HEK293T (cell line): Measurements from ENCODE around the gene KCNH1.

Source experiments
- ARNT ChIP-seq: fragments of 450-650 bp; IDR thresholded peaks from 2 replicates; pipeline ENCODE4 v1.6.1; 2017; ENCODE audit warnings: mild to moderate bottlenecking
- BHLHE40 ChIP-seq: fragments of 450-650 bp; IDR thresholded peaks from 2 replicates; pipeline ENCODE4 v1.6.1; 2016; ENCODE audit warnings: mild to moderate bottlenecking, moderate library complexity, borderline replicate concordance
- CTBP1 ChIP-seq: fragments of 450-650 bp; IDR thresholded peaks from 2 replicates; pipeline ENCODE4 v1.6.1; 2016; ENCODE audit warnings: borderline replicate concordance
- FOXA1 ChIP-seq: fragments of 450-650 bp; IDR thresholded peaks from 2 replicates; pipeline ENCODE4 v1.6.1; 2016; ENCODE audit warnings: mild to moderate bottlenecking
- FOXK2 ChIP-seq: fragments of 450-650 bp; IDR thresholded peaks from 2 replicates; pipeline ENCODE4 v1.6.1; 2016; ENCODE audit warnings: mild to moderate bottlenecking
- FOXM1 ChIP-seq: fragments of 450-650 bp; IDR thresholded peaks from 2 replicates; pipeline ENCODE4 v1.6.1; 2017; ENCODE audit warnings: mild to moderate bottlenecking, borderline replicate concordance
- HDGF ChIP-seq: fragments of 450-650 bp; IDR thresholded peaks from 2 replicates; pipeline ENCODE4 v1.6.1; 2017; ENCODE audit warnings: antibody characterized with exemption, borderline replicate concordance
- LEF1 ChIP-seq: fragments of 450-650 bp; IDR thresholded peaks from 2 replicates; pipeline ENCODE4 v1.6.1; 2017; ENCODE audit warnings: mild to moderate bottlenecking, borderline replicate concordance
- NFRKB ChIP-seq: fragments of 450-650 bp; IDR thresholded peaks from 2 replicates; pipeline ENCODE4 v1.6.1; 2016; ENCODE audit warnings: mild to moderate bottlenecking, moderate library complexity
- PKNOX1 ChIP-seq: fragments of 450-650 bp; IDR thresholded peaks from 2 replicates; pipeline ENCODE4 v1.6.1; 2016
- SP1 ChIP-seq: fragments of 450-650 bp; IDR thresholded peaks from 2 replicates; pipeline ENCODE4 v1.6.1; 2017
- TARDBP ChIP-seq: fragments of 450-650 bp; IDR thresholded peaks from 2 replicates; pipeline ENCODE4 v1.6.1; 2016
- ZNF384 ChIP-seq: fragments of 450-650 bp; IDR thresholded peaks from 2 replicates; pipeline ENCODE4 v1.6.1; 2016

- TF ChIP-seq SP1 (no peak), BHLHE40 (no peak), FOXA1 (no peak), TARDBP (no peak), CTBP1 (no peak), LEF1 (no peak), HDGF (no peak), ARNT (no peak), FOXK2 (no peak), FOXM1 (no peak), NFRKB (no peak), PKNOX1 (no peak), ZNF384 (no peak)
Observed at GRCh38 chr1:210676539-210676938, 457.4 kb downstream of the KCNH1 start.
